Uterine smooth muscle cell (primary cell): ENCODE measurements around the gene WDR72. TPM values are rescaled to one million over a fixed set of nuclear protein-coding genes. Genes with fewer than 3 reads are reported as not detected.

ENCODE experiments used
- total RNA-seq: library from RNA; depleted of rRNA; stranded (reverse); fragments of >200 nt; gene quantifications from 2 replicates; pipeline ENCODE4 v1.2.3, GENCODE V29; 2014

WDR72 gene
- not detected in 2 replicates for total RNA-seq

DNA sequence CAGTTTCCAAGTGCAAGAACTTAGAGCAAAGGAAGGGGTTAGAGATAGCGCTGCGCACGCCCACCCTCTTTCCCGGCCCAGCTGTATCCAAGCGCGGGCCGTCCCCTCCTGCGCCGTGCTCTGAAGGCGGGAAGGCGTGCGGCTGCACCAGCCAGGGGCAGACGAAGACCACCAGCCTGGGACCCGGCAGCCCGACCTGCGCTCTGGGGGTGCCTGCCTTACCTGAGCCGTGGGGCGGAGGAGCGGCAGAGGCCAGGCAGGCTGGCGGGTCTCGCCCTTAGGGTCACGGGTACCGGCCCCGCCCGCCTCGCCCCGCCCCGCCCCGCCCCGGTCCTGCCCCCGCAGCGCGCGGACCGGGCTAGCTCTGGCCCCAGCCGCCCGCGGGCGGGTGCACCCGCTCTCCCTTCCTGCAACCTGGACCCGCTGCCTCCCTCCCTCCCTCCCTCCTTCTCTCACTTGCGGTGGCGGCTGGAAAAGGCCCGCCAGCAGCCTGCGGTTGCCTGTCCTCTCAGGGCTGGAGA is at the start of gene WDR72:
TSS of gene WDR72 (minus strand) at position 253 of the 521 bp plus-strand sequence. CDS start 26,514 bp downstream, outside the sequence.

Other genes starting within 250 kb of the WDR72 start
- under 0.01 TPM in 1 of 2 replicates, not detected in the other for gene UNC13C, start 218.8 kb upstream of the WDR72 start, total RNA-seq